IPS-18c (cell line): Measurements from ENCODE around the gene MEOX2.

ENCODE experiments used
- H3K4me3 ChIP-seq: 2 replicates; pipeline ENCODE4 v1.7.0; 2013; ENCODE audit warnings: low read depth, mild to moderate bottlenecking, low read length, moderate library complexity; ENCODE audit not compliant: insufficient read depth
- H3K9me3 ChIP-seq: one replicate; pipeline ENCODE4 v1.6.1; 2013; ENCODE audit warnings: mild to moderate bottlenecking, low read length, moderate library complexity; ENCODE audit not compliant: control insufficient read depth, insufficient read depth

The MEOX2 gene

DNA sequence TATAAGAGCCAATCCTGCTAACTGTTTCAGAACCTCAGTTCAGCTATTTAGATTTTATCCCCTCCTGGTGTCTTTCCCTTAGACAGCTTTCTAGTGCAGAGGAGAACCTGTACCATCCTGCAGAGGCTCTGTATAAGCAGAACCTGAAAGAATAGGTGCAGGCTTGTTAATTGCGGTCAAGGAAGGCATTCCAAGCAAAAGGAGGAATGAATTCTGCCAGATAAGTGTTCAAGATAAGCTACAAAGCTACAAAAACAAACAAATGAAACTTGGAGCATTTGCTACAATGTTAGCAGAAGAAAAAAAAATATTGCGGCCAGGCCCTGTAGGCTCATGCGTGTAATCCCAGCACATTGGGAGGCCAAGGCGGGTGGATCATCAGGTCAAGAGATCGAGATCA is 92.0 kb downstream of the MEOX2 start:
- H3K9me3 ChIP-seq: peaks cover 2% of the 10 kb centered on the region
- no peak overlapping the region for H3K4me3 ChIP-seq

DNA sequence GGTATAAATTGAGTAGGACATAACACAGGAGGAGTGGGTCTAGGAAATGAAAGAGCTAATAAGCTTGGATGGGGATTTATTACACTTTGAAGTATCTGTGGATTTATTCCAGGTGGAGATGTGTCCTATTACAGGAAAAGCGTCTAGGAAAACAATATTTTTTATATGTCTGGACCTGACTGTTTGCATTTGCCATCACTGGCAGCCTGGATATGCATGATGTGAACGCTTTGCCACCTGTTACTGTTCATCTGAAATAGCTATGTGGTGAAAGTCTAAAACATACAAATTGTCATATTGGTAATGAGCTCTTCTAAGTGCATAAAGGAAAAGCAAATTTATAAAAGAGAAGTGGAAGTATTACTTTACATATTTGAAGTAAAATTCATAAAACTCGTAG is 93.1 kb downstream of the MEOX2 start:
- no peak overlapping the region for H3K4me3 ChIP-seq

GRCh38 chr7:15586266-15586665 is 100.2 kb downstream of the MEOX2 start:
- Histone ChIP-seq H3K9me3 (no peaks in the 10 kb centered on the region), H3K4me3 (no peak overlapping the region)

More for the DNA sequence above, 93.1 kb downstream of the MEOX2 start:
- no peaks in the 10 kb centered on the region for H3K9me3 ChIP-seq

- Histone ChIP-seq H3K9me3 (no peaks in the 10 kb centered on the region), H3K4me3 (no peak overlapping the region)
These were observed 101.9 kb downstream of the MEOX2 start for GRCh38 chr7:15584575-15584974.

GRCh38 chr7:15582773-15583172 is 103.7 kb downstream of the MEOX2 start:
- Histone ChIP-seq H3K9me3 (no peaks in the 10 kb centered on the region), H3K4me3 (no peak overlapping the region)

DNA sequence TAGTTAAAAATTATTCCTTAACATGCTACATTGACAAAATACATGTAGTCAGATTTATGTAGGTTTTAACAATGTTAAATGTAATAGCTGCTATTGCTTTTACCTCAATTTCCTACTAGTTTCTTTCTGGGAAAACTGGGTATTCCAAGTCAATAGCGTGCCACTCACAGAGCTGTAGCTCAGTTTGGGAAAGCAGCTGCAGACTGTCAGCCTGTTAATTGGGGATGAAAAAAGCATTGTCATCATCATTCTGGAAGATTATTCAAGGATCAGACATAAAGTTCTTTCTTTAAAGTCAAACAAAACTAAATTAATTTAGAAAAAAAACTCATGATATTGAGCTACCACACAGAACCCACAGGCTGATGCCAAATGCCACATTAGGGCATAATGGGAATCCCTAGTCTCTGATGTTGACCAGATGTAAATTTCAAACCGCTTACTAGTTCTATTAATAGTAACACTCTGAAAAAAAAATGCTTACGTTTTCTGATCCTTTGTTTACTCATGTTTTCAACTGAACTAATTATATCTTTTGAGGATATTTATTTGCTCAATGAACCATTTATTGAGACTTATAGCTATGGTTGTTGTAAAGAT is 105.0 kb downstream of the MEOX2 start:
- Histone ChIP-seq H3K9me3 (no peaks in the 10 kb centered on the region), H3K4me3 (no peak overlapping the region)

- Histone ChIP-seq H3K9me3 (no peaks in the 10 kb centered on the region), H3K4me3 (no peak overlapping the region)
These were observed 105.7 kb downstream of the MEOX2 start for GRCh38 chr7:15580604-15581351.

DNA sequence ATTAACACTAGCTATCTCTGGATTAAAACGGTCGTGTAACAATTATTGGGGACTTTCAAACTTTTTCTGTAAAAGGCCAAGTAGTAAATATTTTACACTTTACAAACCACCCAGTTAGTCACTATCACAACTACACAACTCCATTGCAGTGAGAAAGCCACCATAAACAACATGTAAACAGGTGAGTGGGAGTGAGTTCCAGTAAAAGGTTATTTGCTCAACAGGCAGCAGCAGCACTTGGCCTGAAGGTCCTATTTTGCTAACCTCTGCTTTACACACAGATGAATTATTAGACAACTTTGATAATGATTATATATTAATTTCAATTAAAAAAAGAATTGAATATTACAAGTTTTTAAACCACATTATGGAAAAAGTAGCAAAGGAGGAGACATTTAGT is 108.9 kb downstream of the MEOX2 start:
- Histone ChIP-seq H3K9me3 (peaks cover 2% of the 10 kb centered on the region), H3K4me3 (no peak overlapping the region)

DNA sequence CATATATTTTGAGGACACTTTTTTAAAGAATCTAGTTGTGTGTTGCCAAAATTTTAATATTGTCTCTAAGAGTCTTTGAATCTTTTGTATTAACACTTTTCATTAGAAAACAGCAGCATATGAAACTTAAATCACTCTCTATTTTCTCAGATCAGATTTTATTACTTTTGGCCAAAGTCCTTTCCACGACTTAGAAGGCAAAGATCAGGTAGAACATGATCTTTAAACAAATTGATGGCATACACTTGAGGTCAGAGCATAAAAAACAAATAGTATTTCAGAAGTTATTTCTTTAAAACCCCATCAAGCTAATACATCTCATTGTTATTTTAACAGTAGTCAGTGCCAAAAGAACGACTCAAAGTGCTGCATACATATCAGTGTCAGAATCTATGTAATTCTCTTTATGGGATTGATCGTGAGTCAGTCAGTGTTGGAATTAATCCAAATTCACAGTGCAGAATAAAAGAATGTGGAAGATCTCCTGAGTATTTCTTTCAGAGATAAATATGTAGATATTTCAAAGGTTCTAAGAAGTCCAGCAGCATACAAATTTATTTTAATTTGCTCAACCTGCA is 115.1 kb downstream of the MEOX2 start:
- peaks cover 2% of the 10 kb centered on the region for H3K9me3 ChIP-seq
- no peak overlapping the region for H3K4me3 ChIP-seq

GRCh38 chr7:15567652-15568051 is 118.8 kb downstream of the MEOX2 start:
- H3K9me3 ChIP-seq: no peaks in the 10 kb centered on the region
- no peak overlapping the region for H3K4me3 ChIP-seq

DNA sequence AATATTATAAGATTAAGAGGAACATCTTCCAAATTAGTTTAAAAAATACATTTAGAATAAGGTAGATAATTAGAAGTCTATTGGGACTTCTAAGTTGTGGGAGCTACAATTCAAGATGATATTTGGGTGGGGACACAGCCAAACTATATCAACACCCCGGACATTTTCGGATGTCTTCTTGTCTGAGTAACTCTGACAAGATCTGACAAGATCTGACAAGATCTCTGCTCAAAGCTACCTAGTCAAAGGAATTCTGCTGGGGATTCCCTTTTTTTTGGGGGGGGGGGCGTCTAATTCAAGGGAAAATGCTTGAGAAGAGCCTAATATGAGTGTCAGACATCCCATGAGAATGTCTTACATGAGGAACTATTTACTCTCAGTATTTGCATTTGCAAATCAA is 119.4 kb downstream of the MEOX2 start:
- no peak overlapping the region for H3K4me3 ChIP-seq
- H3K9me3 ChIP-seq: no peaks in the 10 kb centered on the region

- no peaks in the 10 kb centered on the region for H3K9me3 ChIP-seq
- H3K4me3 ChIP-seq: no peak overlapping the region
These were observed 120.0 kb downstream of the MEOX2 start for GRCh38 chr7:15566476-15566875.

DNA sequence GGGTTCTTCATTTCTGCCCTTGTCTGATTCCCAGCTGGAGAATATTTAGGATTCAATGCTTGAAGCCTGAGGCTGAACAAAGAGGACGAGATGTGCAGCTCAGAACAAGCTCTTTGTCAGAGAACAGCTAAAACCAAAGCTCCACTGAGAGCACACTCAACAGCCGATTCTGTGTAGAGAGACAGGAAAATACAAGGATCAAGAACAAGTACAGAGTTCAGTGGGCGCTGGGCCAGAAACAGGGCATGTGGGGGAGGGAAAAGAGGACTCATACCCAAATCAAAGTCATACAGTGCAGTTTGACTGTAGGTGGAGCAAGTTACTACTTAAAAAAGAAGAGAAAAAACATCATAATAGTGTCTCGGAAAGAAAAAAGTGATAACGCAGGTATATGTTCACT is 124.6 kb downstream of the MEOX2 start, which contains the start of gene AGMO:
TSS of gene AGMO (minus strand) at position 181 of the 400 bp plus-strand sequence.
- Histone ChIP-seq H3K9me3 (no peaks in the 10 kb centered on the region), H3K4me3 (no peak within 1 kb of the TSS)
